WI38 (cell line): ENCODE measurements around the gene LEP.

Source experiments
- H3K4me3 ChIP-seq: 2 replicates; pipeline ENCODE4 v1.5.1; 2011; ENCODE audit warnings: low read depth, mild to moderate bottlenecking, control low read depth, low read length
- CTCF ChIP-seq: IDR thresholded peaks from 2 replicates; pipeline ENCODE4 v1.5.1; 2012; ENCODE audit warnings: low read depth, mild to moderate bottlenecking, control low read depth, low read length

The LEP gene

DNA sequence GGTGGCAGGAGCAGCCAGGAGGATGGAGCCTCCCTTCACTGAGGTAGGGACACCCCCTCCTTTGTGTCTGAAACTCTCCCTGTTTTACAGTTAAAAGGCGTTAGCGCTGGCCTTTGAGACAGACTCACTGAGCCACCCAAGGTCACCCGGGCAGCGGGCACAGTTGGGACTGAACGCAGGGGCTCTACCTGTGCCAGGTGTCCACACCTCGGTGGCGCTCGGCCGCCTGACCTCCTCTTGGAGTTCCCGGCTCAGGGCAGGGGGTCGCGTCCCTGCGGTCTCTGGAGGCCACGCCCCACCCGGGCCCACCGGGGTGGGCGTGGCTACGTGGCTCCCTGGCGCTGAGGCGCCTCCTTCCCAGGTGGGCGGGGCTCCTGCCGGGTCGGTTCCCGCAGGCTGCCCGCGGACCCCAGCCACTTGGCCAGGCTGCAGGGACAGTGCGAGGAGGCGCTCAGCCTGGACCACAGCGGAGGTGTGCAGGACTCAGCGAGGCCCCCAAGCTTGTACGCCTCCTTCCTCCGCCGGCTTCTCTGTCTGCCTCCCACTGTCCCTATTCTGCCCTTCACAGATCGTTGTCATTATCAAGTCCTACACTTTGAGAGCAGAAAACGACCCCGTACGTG, 39.9 kb upstream of the LEP start:
- H3K4me3 ChIP-seq, result no peak overlapping the region
- no peak for TF ChIP-seq CTCF

- no peak overlapping the region for H3K4me3 ChIP-seq
- TF ChIP-seq CTCF, result no peak
Observed at GRCh38 chr7:128201690-128202085, 39.4 kb upstream of the LEP start.

- H3K4me3 ChIP-seq, result no peak overlapping the region
- TF ChIP-seq CTCF, result no peak
Observed at GRCh38 chr7:128202287-128202957, 38.7 kb upstream of the LEP start.

DNA sequence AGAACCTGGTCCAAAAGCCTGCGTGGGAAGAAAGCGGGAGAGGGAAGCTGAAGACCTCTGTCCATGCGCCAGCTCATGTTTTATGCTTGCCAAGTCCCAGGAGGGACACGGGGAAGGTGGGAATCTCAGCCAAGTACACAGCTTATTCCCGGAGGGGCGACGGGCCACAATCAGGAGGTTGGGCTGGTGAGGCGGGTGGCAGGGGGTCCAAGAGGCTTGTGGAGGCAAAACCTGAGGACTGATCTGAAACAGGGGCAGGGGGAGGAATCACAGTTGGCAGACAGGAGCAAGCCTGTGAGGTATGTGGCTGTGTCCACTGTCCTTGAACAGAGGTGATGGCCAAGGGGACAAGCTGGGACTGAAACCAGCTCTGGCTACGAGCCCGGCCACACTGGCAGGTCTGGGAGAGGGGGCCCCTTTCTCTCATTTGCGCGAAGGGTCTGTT, 38.0 kb upstream of the LEP start:
- H3K4me3 ChIP-seq, result no peak overlapping the region
- no peak for TF ChIP-seq CTCF

DNA sequence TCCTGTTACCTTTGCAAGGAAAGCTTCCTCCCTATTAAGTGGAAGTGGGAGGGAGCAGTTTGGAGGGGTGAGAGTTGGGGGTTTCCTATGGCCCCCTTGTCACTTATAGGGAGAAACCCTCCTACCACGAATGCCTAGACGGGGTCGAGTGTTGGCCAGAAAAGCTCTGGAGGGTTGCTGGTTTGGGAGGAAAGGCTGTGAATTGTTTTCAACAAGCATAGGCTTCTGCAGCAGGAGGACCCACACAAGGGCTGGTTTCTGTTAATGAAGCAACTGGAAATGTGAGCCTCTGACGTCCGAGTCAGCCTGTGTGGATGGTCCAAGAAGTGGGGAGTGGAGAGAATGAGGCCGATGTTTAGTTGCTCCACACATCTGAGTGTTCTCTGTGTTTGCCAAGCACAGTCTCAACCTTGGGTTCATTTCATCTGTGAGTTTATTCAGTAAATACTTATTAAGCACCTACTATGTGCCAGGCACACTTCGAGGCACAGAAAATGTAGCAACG, 37.3 kb upstream of the LEP start:
- no peak for TF ChIP-seq CTCF
- H3K4me3 ChIP-seq, result no peak overlapping the region

DNA sequence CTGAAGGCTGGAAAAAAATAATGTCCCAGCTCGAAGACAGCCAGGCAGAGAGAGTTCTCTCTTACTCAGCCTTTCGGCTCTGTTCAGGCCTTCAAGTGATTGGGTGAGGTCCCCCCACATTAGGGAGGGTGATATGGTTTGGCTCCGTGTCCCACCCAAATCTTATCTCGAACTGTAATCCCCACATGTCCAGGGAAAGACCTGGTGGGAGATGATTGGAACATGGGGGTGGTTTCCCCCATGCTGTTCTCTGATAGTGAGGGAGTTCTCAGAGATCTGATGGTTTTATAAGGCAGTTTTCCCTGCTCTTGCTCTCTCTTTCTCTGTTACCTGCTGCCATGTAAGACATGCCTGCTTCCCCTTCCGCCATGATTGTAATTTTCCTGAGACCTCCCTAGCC, 36.6 kb upstream of the LEP start:
- TF ChIP-seq CTCF, result no peak
- no peak overlapping the region for H3K4me3 ChIP-seq

DNA sequence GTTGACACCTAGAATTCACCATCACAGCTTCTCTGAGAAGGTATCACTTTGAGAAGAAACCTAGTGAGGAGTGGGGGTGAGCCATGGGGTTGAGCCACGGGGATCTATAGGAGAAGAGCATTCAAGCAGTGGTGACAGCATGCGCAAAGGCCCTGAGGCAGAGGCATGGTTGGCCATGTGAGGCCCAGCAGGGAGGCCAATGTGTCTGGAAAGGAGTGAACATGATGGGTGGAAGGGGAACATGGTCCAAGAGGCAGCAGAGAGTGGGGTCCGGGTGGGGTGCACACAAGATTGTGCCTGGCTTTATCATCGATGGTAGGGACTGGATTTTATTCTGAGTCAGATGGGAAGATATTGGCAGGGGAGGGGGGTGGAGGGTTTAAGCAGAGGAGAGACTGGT, 36.0 kb upstream of the LEP start:
- TF ChIP-seq CTCF, result no peak
- H3K4me3 ChIP-seq, result no peak overlapping the region
